C4-2B (cell line): ENCODE measurements around the gene GNB1L.

Experiments
- H3K27ac ChIP-seq: fragments of 450-650 bp; 2 replicates; pipeline ENCODE4 v1.5.1; 2017
- ZFX ChIP-seq: fragments of 450-650 bp; IDR thresholded peaks from 2 replicates; pipeline ENCODE4 v1.6.1; 2017
- TF ChIP-seq, protein P1 (sequence below): fragments of 450-650 bp; conservative IDR thresholded peaks from 2 replicates; pipeline ENCODE4 v1.5.1; 2017; ENCODE audit warnings: mild to moderate bottlenecking

Gene GNB1L

DNA sequence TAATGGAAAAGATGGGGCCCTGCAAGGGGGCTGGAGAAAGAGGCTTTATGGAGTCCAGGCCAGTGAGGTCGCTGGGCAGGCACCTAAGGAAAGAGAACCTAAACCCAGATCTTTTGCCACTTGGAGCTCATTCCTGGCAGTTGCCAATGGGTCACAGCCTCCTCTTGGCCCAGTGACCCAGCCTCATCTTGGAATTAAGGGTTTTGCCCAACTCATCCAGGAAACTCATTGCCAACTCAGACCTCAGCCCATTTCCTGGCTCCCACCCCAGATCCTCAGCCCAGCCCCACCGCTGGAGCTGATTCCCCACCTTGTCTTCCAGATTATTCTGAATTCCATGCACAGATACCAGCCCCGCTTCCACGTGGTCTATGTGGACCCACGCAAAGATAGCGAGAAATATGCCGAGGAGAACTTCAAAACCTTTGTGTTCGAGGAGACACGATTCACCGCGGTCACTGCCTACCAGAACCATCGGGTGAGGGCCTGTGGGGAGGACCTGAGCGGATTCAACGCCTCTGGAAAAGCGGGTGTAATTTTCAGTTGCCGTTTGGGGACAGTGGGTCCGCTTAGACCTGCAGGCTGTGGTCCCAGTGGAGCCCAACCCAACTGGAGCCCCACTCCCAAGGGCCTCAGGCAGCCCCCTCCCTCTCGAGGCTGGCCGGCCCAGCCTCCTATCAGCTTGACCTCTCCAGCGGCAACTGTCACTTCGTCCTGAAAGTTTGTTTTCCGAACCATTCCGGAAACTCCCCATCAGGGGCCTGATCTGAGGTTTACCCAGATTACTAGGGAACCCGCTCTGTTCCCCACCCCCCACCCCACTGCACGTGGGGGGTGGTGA, 89.8 kb downstream of the GNB1L start:
- no peak for TF ChIP-seq ZFX
- no peak overlapping the region for H3K27ac ChIP-seq

DNA sequence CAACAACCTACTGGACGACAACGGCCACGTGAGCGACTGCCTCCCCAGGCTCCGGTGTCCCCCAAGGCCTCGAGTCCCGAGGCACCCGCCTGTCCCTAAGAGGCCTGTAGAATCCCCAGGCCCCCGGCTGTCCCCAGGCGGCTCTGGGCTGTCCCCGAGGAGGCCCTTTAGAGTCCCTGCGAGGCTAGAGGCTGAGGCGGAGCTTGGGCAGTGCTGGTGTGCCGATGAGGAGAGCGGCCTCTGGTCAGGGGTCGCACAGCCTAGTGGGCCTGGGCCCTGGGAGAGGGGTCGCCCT, 90.4 kb downstream of the GNB1L start:
- TF ChIP-seq, protein P1, sequence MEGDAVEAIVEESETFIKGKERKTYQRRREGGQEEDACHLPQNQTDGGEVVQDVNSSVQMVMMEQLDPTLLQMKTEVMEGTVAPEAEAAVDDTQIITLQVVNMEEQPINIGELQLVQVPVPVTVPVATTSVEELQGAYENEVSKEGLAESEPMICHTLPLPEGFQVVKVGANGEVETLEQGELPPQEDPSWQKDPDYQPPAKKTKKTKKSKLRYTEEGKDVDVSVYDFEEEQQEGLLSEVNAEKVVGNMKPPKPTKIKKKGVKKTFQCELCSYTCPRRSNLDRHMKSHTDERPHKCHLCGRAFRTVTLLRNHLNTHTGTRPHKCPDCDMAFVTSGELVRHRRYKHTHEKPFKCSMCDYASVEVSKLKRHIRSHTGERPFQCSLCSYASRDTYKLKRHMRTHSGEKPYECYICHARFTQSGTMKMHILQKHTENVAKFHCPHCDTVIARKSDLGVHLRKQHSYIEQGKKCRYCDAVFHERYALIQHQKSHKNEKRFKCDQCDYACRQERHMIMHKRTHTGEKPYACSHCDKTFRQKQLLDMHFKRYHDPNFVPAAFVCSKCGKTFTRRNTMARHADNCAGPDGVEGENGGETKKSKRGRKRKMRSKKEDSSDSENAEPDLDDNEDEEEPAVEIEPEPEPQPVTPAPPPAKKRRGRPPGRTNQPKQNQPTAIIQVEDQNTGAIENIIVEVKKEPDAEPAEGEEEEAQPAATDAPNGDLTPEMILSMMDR = no peak
- TF ChIP-seq ZFX = no peak
- H3K27ac ChIP-seq = no peak overlapping the region

DNA sequence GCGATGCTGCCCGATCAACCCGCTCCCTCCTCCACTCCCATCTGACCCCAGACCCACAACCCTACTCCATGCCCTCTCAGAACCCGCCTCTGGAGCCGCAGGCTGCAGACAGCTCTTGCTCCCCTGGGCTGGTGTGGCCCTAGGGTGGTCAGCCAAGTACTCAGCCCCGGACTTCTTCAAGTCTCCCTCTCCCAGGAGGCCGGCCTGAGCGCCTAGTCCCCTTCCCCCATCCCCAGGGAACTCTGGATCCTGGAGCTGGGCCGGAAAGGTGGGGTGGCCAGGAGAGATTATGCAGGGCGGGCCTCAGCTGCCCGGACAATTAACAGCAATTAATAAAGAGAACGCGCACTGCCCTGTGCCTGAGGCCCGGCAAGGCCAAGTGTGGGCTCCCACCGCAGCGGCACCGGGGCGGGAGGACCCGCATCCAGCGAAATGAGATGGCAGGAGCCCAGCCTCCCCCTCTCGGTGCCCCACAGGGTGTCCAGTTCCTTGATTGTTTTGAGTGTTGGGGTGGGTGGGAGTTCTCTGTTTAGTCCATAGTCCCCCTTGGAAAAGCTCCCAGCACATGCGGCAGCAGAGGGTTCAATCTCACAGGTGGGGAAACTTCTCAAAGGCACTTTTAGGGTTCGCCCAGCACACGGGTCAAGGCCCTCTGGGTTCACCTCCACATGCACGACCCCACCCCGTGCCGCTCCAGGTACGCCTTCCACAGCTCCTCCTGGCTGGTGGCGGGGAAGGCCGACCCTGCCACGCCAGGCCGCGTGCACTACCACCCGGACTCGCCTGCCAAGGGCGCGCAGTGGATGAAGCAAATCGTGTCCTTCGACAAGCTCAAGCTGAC, 91.0 kb downstream of the GNB1L start:
- TF ChIP-seq ZFX = no peak
- TF ChIP-seq, protein P1 = no peak
- H3K27ac ChIP-seq = no peak overlapping the region

DNA sequence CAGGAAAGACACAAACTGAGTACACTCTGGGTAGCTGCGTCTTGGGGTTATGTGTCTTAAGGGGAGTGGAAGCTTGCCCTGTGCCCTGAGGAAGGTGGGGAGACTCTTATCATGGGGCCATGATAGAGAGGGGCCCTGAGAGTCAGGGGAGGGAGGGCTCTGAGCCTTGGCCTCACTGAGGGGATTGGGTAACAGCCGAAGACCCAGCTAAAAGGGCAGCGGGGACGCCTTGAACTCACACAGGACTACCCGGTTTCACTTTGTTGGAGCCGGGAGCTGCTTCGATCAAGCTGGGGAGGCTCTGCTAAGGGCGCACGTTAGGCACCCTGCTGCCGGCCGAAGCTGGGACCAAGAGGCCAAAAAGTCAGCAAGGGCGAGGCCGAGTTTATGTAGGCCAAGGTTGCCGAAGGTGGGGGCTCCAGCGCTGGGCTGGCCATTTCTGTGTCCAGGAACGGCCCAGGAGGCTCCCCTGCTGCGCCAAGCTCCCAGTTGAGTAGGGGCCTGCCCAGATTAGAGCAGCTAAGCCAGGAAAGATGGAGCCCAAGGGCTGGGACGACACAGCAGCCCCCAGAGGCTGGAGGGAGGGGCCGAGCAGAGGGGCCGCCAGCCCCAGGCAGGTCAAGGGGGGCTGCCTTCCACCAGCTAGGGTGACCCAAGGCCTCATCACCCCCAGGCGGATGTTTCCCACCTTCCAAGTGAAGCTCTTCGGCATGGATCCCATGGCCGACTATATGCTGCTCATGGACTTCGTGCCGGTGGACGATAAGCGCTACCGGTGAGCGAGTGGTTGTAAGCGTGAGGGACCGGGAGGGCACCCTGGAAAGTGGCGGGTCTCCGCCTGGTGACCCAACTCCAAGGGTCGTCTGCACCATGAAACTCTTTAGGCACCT, 91.9 kb downstream of the GNB1L start:
- peak overlapping the region; percentile 86 for H3K27ac ChIP-seq
- TF ChIP-seq ZFX = no peak
- TF ChIP-seq, protein P1 = no peak

DNA sequence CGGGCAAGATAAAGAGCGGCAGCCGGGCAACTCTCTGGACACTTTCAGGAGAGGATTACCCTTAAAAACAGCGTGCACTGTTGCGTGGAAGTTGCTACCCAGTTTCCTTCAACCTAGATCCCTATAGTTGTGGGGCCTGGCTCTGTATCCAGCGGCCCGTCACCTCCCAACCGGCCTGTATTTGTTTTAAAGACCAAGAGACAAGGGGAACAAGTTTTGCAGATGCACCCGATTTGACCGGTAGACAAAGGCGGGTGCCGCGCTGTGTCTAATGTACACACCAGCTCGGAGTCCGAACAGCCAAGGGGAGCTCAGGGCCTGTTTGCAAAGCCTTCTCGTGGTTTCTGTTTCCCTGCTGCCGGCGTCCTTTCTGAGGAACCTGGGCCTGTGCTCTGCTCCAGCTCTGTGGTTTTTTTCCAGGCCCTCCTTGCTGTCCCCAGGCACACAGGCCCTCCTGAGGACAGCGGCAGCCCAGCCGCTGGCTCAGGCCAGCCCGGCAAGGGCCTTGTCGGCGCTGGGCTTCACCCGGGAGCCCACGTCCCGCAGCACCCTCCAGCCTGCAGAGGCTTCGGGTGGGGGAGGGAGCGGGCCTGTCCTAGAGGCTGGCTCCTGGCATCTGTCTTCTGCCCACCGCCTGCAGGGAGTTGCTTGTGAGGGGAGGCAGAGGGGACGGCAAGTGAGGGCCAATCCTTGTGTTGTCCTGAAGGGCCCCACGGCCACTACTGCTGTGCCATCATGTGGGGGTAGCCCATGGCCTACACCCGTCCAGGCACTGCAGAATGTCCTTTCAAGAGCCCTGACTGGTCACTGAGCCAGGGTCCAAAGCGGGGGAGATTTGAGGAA, 92.7 kb downstream of the GNB1L start:
- peak overlapping the region; percentile 86 for H3K27ac ChIP-seq
- peak; percentile 76 for TF ChIP-seq ZFX
- TF ChIP-seq, protein P1 = no peak

DNA sequence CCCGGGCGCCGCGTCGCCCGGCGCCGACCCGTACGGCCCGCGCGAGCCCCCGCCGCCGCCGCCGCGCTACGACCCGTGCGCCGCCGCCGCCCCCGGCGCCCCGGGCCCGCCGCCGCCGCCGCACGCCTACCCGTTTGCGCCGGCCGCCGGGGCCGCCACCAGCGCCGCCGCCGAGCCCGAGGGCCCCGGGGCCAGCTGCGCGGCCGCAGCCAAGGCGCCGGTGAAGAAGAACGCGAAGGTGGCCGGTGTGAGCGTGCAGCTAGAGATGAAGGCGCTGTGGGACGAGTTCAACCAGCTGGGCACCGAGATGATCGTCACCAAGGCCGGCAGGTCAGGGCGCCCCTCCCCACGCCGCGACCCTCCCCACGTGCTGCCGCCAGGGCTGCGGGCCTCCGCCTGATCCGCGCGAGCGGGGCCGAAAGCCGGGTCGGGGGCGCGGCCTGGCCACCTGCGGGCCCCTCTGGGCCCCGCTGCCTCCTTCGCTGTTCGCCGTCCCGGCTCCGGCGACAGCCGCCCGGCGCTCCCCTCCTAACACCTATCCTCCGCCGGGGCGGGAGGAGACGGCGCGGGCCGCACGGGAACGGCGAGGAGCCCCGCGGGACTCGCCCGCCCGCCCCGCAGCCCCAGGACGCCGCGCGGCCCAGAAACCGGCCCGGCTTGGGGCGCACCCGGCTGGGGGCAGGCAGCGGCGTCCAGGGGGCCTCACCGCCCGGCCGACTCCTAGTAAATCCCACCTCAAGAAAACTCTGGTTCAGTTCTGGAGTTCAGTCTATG, 93.5 kb downstream of the GNB1L start:
- H3K27ac ChIP-seq = peak overlapping the region; percentile 86
- TF ChIP-seq, protein P1 = no peak
- peak; percentile 73 for TF ChIP-seq ZFX
